Measurements from ENCODE around the gene CDH24. TPM values are rescaled to one million over a fixed set of nuclear protein-coding genes. Genes with fewer than 3 reads are reported as not detected.
A peak's percentile ranks its signal among the peaks of the same experiment; 100 is the strongest.

Gene CDH24
- total and polyA plus RNA-seq, 2 of the 13 experiments (the other 11 are each of a cell fraction or from before 2014, with no cell fraction given), result 0.69 to 0.99 TPM

GRCh38 chr14:23068789-23069412 lies 11.6 kb upstream of the CDH24 start (continued):
- no peak for TF ChIP-seq DBP (CRISPR knock-in tag; IDR thresholded peaks at IDR 0.05; ENCODE audit: not compliant biosample characterization)
- TF ChIP-seq SIN3A (IDR thresholded peaks at IDR 0.05; ENCODE audit: borderline replicate concordance, low read depth, low read length), result peak; percentile 16; the same call in 1 of the 2 replicates
- TF ChIP-seq PHF20 (CRISPR knock-in tag; IDR thresholded peaks at IDR 0.05), result no peak
- no peak for TF ChIP-seq SKI (IDR thresholded peaks at IDR 0.05; ENCODE audit: partially characterized antibody)
- TF ChIP-seq TFDP1 (CRISPR knock-in tag; IDR thresholded peaks at IDR 0.05; ENCODE audit: borderline replicate concordance), result peak; percentile 92
- TF ChIP-seq RORA (CRISPR knock-in tag; IDR thresholded peaks at IDR 0.05), result no peak
- TF ChIP-seq NONO (IDR thresholded peaks at IDR 0.05), result no peak
- peak; percentile 88 for TF ChIP-seq NONO (CRISPR knock-in tag; conservative IDR thresholded peaks at IDR 0.05)
- TF ChIP-seq CC2D1A (CRISPR knock-in tag; IDR thresholded peaks at IDR 0.05), result peak; percentile 96; the same call in 1 of the 2 replicates
- TF ChIP-seq PRPF4 (IDR thresholded peaks at IDR 0.05; ENCODE audit: low read depth, low read length, poor library complexity, severe bottlenecking), result peak; percentile 76
- TF ChIP-seq MAX (IDR thresholded peaks at IDR 0.05), result peak; percentile 75
- no peak for TF ChIP-seq PLSCR1 (CRISPR knock-in tag; IDR thresholded peaks at IDR 0.05; ENCODE audit: borderline replicate concordance)
- TF ChIP-seq ZNF143 (CRISPR knock-in tag; IDR thresholded peaks at IDR 0.05), result 0 out of 2 replicates have a peak, but pooled peaks have one; percentile 46
- no peak for TF ChIP-seq SMAD9 (CRISPR knock-in tag; IDR thresholded peaks at IDR 0.05)
- no peak for TF ChIP-seq ZBED4 (CRISPR knock-in tag; IDR thresholded peaks at IDR 0.05; ENCODE audit: borderline replicate concordance)
- peak; percentile 72 for TF ChIP-seq TEAD3 (CRISPR knock-in tag; optimal IDR thresholded peaks at IDR 0.05; ENCODE audit: borderline replicate concordance)
- TF ChIP-seq FUBP1 (CRISPR knock-in tag; IDR thresholded peaks at IDR 0.05; ENCODE audit: borderline replicate concordance), result no peak
- TF ChIP-seq ZNF335 (CRISPR knock-in tag; IDR thresholded peaks at IDR 0.05), result peak; percentile 48; the same call in 1 of the 2 replicates
- no peak; the same call in 1 of the 2 replicates for TF ChIP-seq KLF12 (CRISPR knock-in tag; IDR thresholded peaks at IDR 0.05; ENCODE audit: borderline replicate concordance)
- 0 out of 2 replicates have a peak, but pooled peaks have one; percentile 32 for TF ChIP-seq ISX (CRISPR knock-in tag; conservative IDR thresholded peaks at IDR 0.05)
- no peak for TF ChIP-seq ZNF251 (CRISPR knock-in tag; IDR thresholded peaks at IDR 0.05)
- no peak for TF ChIP-seq ADNP (CRISPR knock-in tag; IDR thresholded peaks at IDR 0.05)
